Tibial nerve (tissue), 4 donors: ENCODE results near the gene CENPP. TPM values are rescaled to one million over a fixed set of nuclear protein-coding genes. Genes with fewer than 3 reads are reported as not detected.
A peak's percentile ranks its signal among the peaks of the same experiment; 100 is the strongest.

Experiments used
- DNase-seq, 2 donors: peaks; one replicate each; pipeline ENCODE4 v3.0.0-alpha.2; 2019; ENCODE audit warnings: low spot score in 2 of 2
- H3K27ac ChIP-seq, 4 donors: fragments of 200-600 bp; sonication (generic) in 3 of 4; one replicate each; pipeline ENCODE4 v1.5.1; 2017 to 2019; ENCODE audit warnings: mild to moderate bottlenecking in 1 of 4
- H3K27me3 ChIP-seq, 2 donors: fragments of 200-600 bp; sonication (generic) in 1 of 2; one replicate each; pipeline versions ENCODE4 v1.5.1 to v1.6.0; 2017 to 2019
- H3K36me3 ChIP-seq, 3 donors: fragments of 200-600 bp; sonication (generic); one replicate each; pipeline ENCODE4 v1.5.1; 2018 to 2019
- H3K4me1 ChIP-seq, 4 donors: fragments of 200-600 bp; sonication (generic) in 3 of 4; one replicate each; pipeline ENCODE4 v1.5.1; 2017 to 2019
- H3K4me3 ChIP-seq, 4 donors: fragments of 200-600 bp; sonication (generic) in 3 of 4; one replicate each; pipeline ENCODE4 v1.5.1; 2017 to 2019; ENCODE audit warnings: mild to moderate bottlenecking in 1 of 4, moderate library complexity in 1 of 4
- H3K9me3 ChIP-seq, 4 donors: fragments of 200-600 bp; sonication (generic) in 3 of 4; one replicate each; pipeline ENCODE4 v1.5.1; 2017 to 2019
- CTCF ChIP-seq, 5 experiments: fragments of 200-600 bp in 3 of 5; fragments of 450-650 bp in 2 of 5; sonication (generic) in 3 of 5; IDR thresholded peaks; one replicate each; pipeline ENCODE4 v1.5.1; 2016 to 2019; ENCODE audit warnings: antibody characterized with exemption in 5 of 5, mild to moderate bottlenecking in 3 of 5, moderate library complexity in 2 of 5
- EP300 ChIP-seq, 2 donors: sonication (generic); formaldehyde crosslinking; IDR thresholded peaks; one replicate each; pipeline ENCODE4 v1.6.1; 2017; ENCODE audit warnings: antibody characterized with exemption in 2 of 2, mild to moderate bottlenecking in 1 of 2
- POLR2A ChIP-seq, 2 donors: fragments of 450-650 bp; IDR thresholded peaks; one replicate each; pipeline ENCODE4 v1.6.1; 2017; ENCODE audit warnings: antibody characterized with exemption in 2 of 2, mild to moderate bottlenecking in 2 of 2, moderate library complexity in 2 of 2
- WGBS, 2 donors: methylation state at CpG; one replicate each; pipeline ENCODE4 v1.1.5; 2018; 5-methylcytosine and 5-hydroxymethylcytosine counted together
- total RNA-seq, 4 donors: library from RNA; depleted of rRNA; stranded (reverse); fragments of >200 nt; gene quantifications; one replicate each; pipeline ENCODE4 v1.1.0, GENCODE V29; 2016

CENPP gene
- total RNA-seq, 4 donors from 2014 or later = 5.0 to 17.1 (median 6.9) TPM

GRCh38 chr9:92506184-92506857 lies 180.6 kb downstream of the CENPP start:
- Histone ChIP-seq H3K36me3 (no peaks in the 10 kb centered on the region), H3K27me3 (no peaks in the 10 kb centered on the region), H3K9me3 (no peaks in the 10 kb centered on the region), H3K4me1 (peaks cover 0 to 61% (median 30%) of the 10 kb centered on the region in 4 donors), H3K27ac (peak overlapping the region; percentile 10 to 80 (median 45)), H3K4me3 (no peak overlapping the region)
- TF ChIP-seq EP300 (IDR thresholded peaks at IDR 0.05) = peak; percentile 31 to 77
- no peak for TF ChIP-seq POLR2A (IDR thresholded peaks at IDR 0.05)
- 22 to 27% methylated on average over 3 of the region's 3 CpGs for WGBS, 2 donors
- peak in 1 of 2 donors; percentile 49 for DNase-seq

GRCh38 chr9:92507005-92507404 lies 181.3 kb downstream of the CENPP start:
- WGBS, 2 donors = 86% methylated on average over 2 of the region's 2 CpGs
- peaks cover 0 to 56% (median 30%) of the 10 kb centered on the region in 4 donors for H3K4me1 ChIP-seq

GRCh38 chr9:92507496-92507895 lies 181.7 kb downstream of the CENPP start:
- WGBS, 2 donors = 67 to 68% methylated on average over 4 of the region's 4 CpGs
- H3K4me1 ChIP-seq = peaks cover 0 to 51% (median 30%) of the 10 kb centered on the region in 4 donors
- no peak for TF ChIP-seq CTCF (IDR thresholded peaks at IDR 0.05)
- TF ChIP-seq POLR2A (IDR thresholded peaks at IDR 0.05) = no peak
- TF ChIP-seq EP300 (IDR thresholded peaks at IDR 0.05) = no peak
- H3K27me3 ChIP-seq = no peaks in the 10 kb centered on the region
- H3K27ac ChIP-seq = peak overlapping the region; percentile 38 to 80 (median 62)
- peaks cover 0 to under 1% (median 0%) of the 10 kb centered on the region in 3 donors for H3K36me3 ChIP-seq
- no peaks in the 10 kb centered on the region for H3K9me3 ChIP-seq
- DNase-seq = no peak
- no peak overlapping the region for H3K4me3 ChIP-seq

More at GRCh38 chr9:92507005-92507404, 181.3 kb downstream of the CENPP start:
- TF ChIP-seq POLR2A (IDR thresholded peaks at IDR 0.05) (no peak), CTCF (IDR thresholded peaks at IDR 0.05) (no peak), EP300 (IDR thresholded peaks at IDR 0.05) (no peak)
- no peaks in the 10 kb centered on the region for H3K9me3 ChIP-seq
- peak overlapping the region in 2 of 4 donors; percentile 66 to 80 for H3K27ac ChIP-seq
- no peaks in the 10 kb centered on the region for H3K27me3 ChIP-seq
- no peaks in the 10 kb centered on the region for H3K36me3 ChIP-seq
- DNase-seq = no peak
- H3K4me3 ChIP-seq = no peak overlapping the region

- H3K27me3 ChIP-seq = no peaks in the 10 kb centered on the region
- WGBS, 2 donors = 41 to 55% methylated on average over 9 to 10 of the region's 10 CpGs
- peak overlapping the region; percentile 38 to 80 (median 62) for H3K27ac ChIP-seq
- H3K4me3 ChIP-seq = no peak overlapping the region
- no peak for DNase-seq
- TF ChIP-seq CTCF (IDR thresholded peaks at IDR 0.05) (no peak), EP300 (IDR thresholded peaks at IDR 0.05) (no peak), POLR2A (IDR thresholded peaks at IDR 0.05) (no peak)
- no peaks in the 10 kb centered on the region for H3K9me3 ChIP-seq
- H3K36me3 ChIP-seq = peaks cover 0 to 8% (median 0%) of the 10 kb centered on the region in 3 donors
- peaks cover 0 to 51% (median 30%) of the 10 kb centered on the region in 4 donors for H3K4me1 ChIP-seq
Observed at GRCh38 chr9:92508018-92508820, 182.5 kb downstream of the CENPP start.

- WGBS, 2 donors = 92 to 98% methylated on average over 5 of the region's 5 CpGs
- Histone ChIP-seq H3K27ac (peak overlapping the region in 1 of 4 donors; percentile 28), H3K4me1 (peaks cover 0 to 47% (median 30%) of the 10 kb centered on the region in 4 donors), H3K27me3 (no peaks in the 10 kb centered on the region), H3K36me3 (peaks cover 0 to 9% (median 0%) of the 10 kb centered on the region in 3 donors), H3K9me3 (no peaks in the 10 kb centered on the region), H3K4me3 (no peak overlapping the region)
- DNase-seq = no peak
- TF ChIP-seq POLR2A (IDR thresholded peaks at IDR 0.05) (no peak), EP300 (IDR thresholded peaks at IDR 0.05) (no peak), CTCF (IDR thresholded peaks at IDR 0.05) (no peak)
Observed at GRCh38 chr9:92509050-92509449, 183.3 kb downstream of the CENPP start.
